ENCODE results near the gene SNAP25.

The SNAP25 gene

DNA sequence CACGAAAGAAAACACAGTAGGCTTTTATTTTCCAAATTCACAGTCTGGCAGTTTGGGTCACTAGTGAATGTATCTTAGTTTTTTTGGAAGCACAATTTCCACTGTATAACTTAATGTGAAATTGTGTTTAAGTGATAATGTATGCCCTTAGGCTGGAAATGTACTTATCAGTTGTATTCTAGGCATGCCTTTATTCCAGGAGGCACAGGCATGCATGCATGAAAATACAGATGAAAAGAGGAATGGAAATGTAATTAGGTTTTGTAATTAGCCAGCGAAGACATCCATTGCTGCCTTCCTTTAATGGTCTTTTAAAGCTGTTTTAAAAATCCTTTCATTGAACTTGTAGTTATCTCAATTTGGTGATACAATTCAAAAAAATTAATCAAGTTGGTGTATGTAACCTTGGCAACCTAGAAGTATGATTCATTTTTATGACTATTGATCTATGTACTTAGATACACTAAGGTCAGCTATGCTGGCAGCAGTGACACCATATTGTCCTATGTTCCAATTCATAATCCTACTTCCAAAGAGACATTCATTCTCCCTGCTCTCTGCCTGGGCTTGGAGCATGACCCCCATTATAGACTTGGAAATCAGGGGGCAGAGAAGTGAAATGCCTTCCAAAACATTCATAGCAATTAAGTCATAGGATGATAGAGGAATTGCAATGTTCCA is 73.1 kb downstream of the SNAP25 start:
- DNase-seq (ENCODE audit: low read depth, low spot score): no peak
- no peak overlapping the region for H3K4me3 ChIP-seq (ENCODE audit: low read length)

DNA sequence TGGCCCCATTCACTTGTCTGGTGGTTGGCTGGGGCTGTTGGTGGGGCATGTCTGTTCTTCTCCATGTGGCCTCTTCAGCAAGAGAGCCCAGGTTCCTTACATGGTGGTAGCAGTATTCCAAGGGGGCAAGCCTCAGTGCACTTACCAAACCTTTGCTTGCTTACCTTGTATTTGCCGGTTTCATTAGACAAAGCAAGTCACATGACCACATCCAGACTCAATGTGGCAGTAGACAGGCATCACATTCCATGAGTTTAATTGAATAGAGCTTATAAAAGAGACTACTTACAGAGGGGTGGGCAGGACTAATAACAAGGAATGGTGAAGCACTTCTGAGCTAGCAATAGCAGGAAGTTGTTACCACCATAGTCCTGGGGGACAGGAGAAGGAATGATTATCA is 78.6 kb downstream of the SNAP25 start:
- H3K4me3 ChIP-seq (ENCODE audit: low read length): no peak overlapping the region
- DNase-seq (ENCODE audit: low read depth, low spot score): no peak

GRCh38 chr20:10297684-10298240 is 79.1 kb downstream of the SNAP25 start:
- no peak overlapping the region for H3K4me3 ChIP-seq (ENCODE audit: low read length)
- DNase-seq (ENCODE audit: low read depth, low spot score): no peak

GRCh38 chr20:10300582-10301446 is 82.2 kb downstream of the SNAP25 start:
- H3K4me3 ChIP-seq (ENCODE audit: low read length): no peak overlapping the region
- no peak for DNase-seq (ENCODE audit: low read depth, low spot score)

DNA sequence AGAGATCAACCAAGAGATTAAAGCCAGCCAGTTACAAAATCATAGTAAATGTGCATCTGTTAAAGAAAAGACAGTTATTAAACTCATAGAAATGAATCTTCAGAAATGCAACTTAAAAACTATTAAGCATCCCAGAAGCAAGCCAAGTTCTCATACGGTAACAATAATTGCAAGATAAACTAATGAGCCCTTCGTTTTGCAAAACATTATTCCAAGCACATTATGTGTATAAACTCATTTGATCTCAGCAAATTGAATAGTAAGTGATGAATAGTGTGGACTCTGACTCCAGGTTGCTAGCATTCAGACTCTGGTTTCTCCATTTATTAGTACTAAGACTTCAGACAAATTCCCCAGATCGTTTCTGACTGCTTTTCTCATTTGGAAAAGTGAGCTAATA is 85.2 kb downstream of the SNAP25 start:
- no peak for DNase-seq (ENCODE audit: low read depth, low spot score)
- no peak overlapping the region for H3K4me3 ChIP-seq (ENCODE audit: low read length)

GRCh38 chr20:10304471-10305046 is 85.9 kb downstream of the SNAP25 start:
- no peak overlapping the region for H3K4me3 ChIP-seq (ENCODE audit: low read length)
- no peak for DNase-seq (ENCODE audit: low read depth, low spot score)

- no peak overlapping the region for H3K4me3 ChIP-seq (ENCODE audit: low read length)
- DNase-seq (ENCODE audit: low read depth, low spot score): peak; percentile 73
Observed at GRCh38 chr20:10306440-10307358, 88.1 kb downstream of the SNAP25 start.

DNA sequence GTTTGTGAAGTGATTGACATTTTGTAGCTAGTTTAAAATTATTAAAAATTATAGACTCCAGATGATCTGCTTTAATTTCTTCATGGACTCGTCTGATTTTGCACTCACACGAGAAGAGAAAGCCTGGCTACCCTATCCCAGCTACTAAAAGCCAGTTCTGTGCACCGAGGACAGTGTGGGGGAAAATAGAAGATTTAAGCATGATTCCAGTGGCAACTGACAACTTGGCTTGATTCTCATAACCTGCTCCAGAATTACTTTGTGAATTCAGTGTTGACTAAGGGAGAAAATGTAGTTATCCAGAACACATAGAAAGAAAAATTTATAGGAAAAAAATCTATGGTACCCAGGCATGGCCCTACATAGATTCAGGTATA is 88.7 kb downstream of the SNAP25 start:
- DNase-seq (ENCODE audit: low read depth, low spot score): no peak
- no peak overlapping the region for H3K4me3 ChIP-seq (ENCODE audit: low read length)

GRCh38 chr20:10308652-10309051 is 90.0 kb downstream of the SNAP25 start:
- H3K4me3 ChIP-seq (ENCODE audit: low read length): no peak overlapping the region
- no peak for DNase-seq (ENCODE audit: low read depth, low spot score)

DNA sequence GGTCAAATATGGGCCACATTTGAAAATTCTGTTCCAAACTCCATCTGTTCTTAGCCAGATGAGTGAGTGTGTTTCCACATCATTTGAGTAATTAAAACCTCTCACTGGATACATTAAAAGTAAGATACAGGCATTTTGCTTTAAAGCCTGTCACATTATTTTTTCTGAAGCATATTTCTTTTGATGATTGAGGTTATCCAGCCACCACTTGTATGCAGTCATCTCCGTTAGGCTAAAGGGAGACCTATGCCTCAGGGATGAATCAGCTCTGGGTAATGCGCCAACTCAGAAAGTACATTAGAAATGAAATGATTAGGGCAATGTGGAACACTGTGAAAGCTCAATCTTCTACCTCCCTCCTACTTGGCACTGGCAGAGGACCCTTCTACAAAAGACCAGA is 90.7 kb downstream of the SNAP25 start:
- DNase-seq (ENCODE audit: low read depth, low spot score): no peak

GRCh38 chr20:10312111-10312510 is 93.5 kb downstream of the SNAP25 start:
- DNase-seq (ENCODE audit: low read depth, low spot score): no peak
- no peak overlapping the region for H3K4me3 ChIP-seq (ENCODE audit: low read length)

More for the DNA sequence above, 90.7 kb downstream of the SNAP25 start:
- H3K4me3 ChIP-seq (ENCODE audit: low read length): no peak overlapping the region

GRCh38 chr20:10313215-10313614 is 94.6 kb downstream of the SNAP25 start:
- no peak for DNase-seq (ENCODE audit: low read depth, low spot score)
- H3K4me3 ChIP-seq (ENCODE audit: low read length): no peak overlapping the region

DNA sequence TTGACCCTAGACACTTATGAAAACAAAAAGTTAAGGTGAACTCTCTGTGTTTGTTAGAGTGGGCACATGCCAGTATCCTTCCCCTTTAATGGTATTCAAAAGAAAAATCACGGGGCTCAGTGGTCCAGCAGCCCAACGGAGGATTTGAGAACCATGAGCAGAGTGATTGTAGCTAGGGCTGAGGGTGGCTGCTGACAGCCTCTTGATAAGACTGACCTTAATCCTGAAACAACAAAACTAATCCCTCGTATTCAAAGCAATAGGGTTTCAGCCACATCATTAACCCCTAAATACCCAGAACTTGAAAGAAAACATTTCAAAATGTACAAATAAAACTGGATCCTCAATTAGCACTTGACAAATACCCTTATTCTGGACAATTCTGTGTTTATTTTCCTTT is 95.1 kb downstream of the SNAP25 start:
- no peak overlapping the region for H3K4me3 ChIP-seq (ENCODE audit: low read length)
- DNase-seq (ENCODE audit: low read depth, low spot score): no peak

DNA sequence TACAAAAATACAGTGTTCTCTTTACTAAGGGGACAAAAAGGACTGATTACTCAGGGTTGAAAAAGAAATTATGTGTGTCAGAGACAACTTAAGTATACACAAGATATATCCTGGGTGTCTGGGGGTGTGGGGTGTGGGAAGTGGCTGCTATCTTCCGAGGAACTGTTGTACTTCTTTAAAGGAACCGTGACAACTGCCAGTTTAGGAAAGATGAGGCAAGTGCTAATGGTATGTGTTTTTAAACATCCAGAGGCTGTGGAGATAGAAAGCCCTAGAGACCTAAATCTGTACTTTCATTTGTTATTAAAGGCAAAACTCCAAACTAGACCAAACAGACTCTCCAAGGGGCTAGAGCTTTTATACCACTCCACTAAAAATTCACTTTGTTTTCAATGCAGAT is 95.6 kb downstream of the SNAP25 start:
- no peak for DNase-seq (ENCODE audit: low read depth, low spot score)
- H3K4me3 ChIP-seq (ENCODE audit: low read length): no peak overlapping the region

DNA sequence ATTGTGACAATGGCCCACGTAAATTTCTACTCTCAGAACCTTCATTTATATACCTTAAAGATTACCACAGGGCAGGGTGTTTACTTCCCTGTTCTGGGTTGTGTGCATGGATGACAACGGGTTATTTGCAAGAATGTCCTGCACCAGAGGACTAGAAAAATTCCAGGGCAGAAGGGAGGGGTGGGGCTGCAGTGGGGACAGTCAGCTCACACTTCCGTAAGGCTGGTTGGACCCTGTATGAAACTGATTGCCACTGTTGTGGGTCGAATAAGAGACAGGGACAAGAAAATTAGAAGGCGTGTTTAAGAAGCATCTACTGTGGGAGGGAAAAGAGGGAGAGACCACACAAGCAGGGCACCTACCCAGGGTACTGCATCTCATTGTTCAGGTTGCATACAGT is 96.5 kb downstream of the SNAP25 start:
- DNase-seq (ENCODE audit: low read depth, low spot score): no peak
- no peak overlapping the region for H3K4me3 ChIP-seq (ENCODE audit: low read length)

DNA sequence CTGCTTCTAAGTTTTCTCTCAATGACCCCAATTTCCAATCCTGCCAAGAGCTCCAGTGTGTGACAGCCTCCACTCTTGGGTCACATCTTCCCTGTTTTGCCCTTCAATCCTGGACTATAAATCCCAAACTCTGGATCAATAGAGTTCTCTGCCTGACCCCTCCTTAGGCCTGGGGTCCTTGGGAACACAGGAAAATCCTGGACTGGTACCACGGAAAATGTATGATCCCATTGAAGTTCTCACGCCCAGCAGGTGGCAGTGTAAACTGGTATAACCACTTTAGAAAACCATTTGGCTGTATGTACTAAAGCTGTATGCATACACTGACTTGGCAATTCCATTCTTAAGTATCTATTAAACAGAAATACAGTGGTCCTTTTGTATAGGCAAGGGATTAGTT is 98.0 kb downstream of the SNAP25 start:
- no peak overlapping the region for H3K4me3 ChIP-seq (ENCODE audit: low read length)
- DNase-seq (ENCODE audit: low read depth, low spot score): no peak

DNA sequence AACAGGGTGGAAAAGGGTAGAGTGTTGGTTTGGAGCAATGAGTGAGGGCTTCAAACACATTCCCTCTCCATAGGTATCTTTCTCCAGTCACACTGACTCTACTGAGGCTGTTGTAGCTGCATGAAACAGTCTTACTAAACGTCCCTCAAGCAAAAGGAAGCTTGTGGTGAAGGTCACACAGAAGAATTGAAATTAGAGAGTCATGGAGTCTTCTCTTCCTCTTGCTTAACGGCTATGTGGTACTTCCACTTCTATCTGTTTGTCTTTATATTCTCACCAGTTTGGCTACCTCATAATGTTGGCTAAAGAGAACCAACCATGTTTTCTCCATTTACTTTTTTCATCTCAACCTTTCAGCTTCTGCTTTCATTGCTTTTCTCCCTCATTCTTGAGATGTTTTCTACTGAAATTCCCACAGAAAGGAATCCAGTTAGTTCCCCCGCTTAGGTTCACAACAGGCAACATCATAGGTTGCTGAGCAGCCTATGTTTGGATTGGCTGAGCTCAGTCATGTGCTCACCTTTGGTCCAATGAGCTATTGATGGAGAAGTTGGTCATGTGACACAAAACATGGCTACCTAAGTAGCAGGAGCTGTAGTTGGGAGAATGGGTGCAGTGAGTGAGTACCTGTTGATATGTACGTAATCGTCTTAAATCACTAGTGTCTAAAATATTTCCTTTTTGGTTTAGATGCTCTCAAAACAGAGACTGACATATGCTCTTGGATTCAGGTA is 99.8 kb downstream of the SNAP25 start:
- DNase-seq (ENCODE audit: low read depth, low spot score): no peak
- H3K4me3 ChIP-seq (ENCODE audit: low read length): no peak overlapping the region

- DNase-seq (ENCODE audit: low read depth, low spot score): no peak
- H3K4me3 ChIP-seq (ENCODE audit: low read length): no peak overlapping the region
Observed at GRCh38 chr20:10319855-10320254, 101.2 kb downstream of the SNAP25 start.

All from Jurkat, Clone E6-1 (cell line).